ENCODE measurements around the gene IPO13. TPM values are rescaled to one million over a fixed set of nuclear protein-coding genes. Genes with fewer than 3 reads are reported as not detected.

IPO13 gene
- total RNA-seq, 2 experiments from 2014 or later = 23.7 to 24.5 TPM

DNA sequence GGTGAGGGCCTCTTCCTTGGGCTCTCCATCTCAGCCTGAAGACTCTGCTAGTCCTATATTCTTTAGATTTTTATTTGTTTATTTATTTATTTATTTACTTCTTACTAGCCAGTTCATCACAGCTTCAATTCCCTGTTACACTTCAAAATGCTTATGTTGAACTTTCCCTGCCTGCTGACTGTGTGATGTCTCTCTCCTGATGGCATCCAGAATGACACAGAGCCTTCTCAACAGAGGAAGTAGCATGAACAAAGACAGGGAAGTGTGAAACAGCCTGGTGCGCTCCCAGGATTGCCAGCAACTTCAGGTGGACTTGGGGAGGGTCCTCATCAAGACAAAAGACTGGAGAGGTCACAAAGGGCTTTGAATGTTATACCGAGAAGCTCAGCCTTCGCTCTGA lies 4.3 kb upstream of the IPO13 start:
- H3K9me3 Mint-ChIP-seq (ENCODE audit: insufficient read depth) = no peaks in the 10 kb centered on the region
- ATAC-seq (no peak), DNase-seq (no peak)
- no peaks in the 10 kb centered on the region for H3K27me3 Mint-ChIP-seq (ENCODE audit: low read depth)
- no peak overlapping the region for H3K27ac Mint-ChIP-seq
- H3K36me3 Mint-ChIP-seq (ENCODE audit: low read depth) = peaks cover 2% of the 10 kb centered on the region
- ChIA-PET CTCF (interaction anchor here (1.9 to 10.1 kb wide), 3 partner anchors 7 to 178 kb away, joined by 5 to 148 read pairs (median 57); partner anchors contain the start of gene ARTN), POLR2A (no interaction called here)
- H3K4me3 Mint-ChIP-seq = no peak overlapping the region
- H3K4me1 Mint-ChIP-seq (ENCODE audit: low read depth) = peaks cover 19% of the 10 kb centered on the region

- Mint-ChIP-seq H3K27ac (peak overlapping the region; percentile 56), H3K9me3 (ENCODE audit: insufficient read depth) (no peaks in the 10 kb centered on the region), H3K27me3 (ENCODE audit: low read depth) (no peaks in the 10 kb centered on the region), H3K36me3 (ENCODE audit: low read depth) (no peaks in the 10 kb centered on the region), H3K4me3 (peak overlapping the region; percentile 39), H3K4me1 (ENCODE audit: low read depth) (peaks cover 34% of the 10 kb centered on the region)
- POLR2A ChIA-PET = no interaction called here
- CTCF ChIA-PET = interaction anchor here (1.0 to 10.1 kb wide), 4 partner anchors 9 to 414 kb away, joined by 3 to 148 read pairs (median 30); partner anchors contain the start of genes ARTN and PTPRF
- DNase-seq (no peak), ATAC-seq (no peak)
Observed at GRCh38 chr1:43944860-43945259, 1.9 kb upstream of the IPO13 start.

- DNase-seq (no peak), ATAC-seq (no peak)
- ChIA-PET POLR2A (interaction anchor here (1.3 to 1.9 kb wide), 2 partner anchors 24 to 182 kb away, joined by 5 to 6 read pairs; partner anchors contain the start of gene DPH2), CTCF (interaction anchor here (0.6 to 10.1 kb wide), 24 partner anchors 10 to 492 kb away, joined by 3 to 148 read pairs (median 4); partner anchors contain the start of genes ARTN, ATP6V0B, DPH2 and HYI)
- H3K27ac Mint-ChIP-seq = peak overlapping the region; percentile 94
- H3K4me3 Mint-ChIP-seq = peak overlapping the region; percentile 82
- peaks cover 6% of the 10 kb centered on the region for H3K36me3 Mint-ChIP-seq (ENCODE audit: low read depth)
- no peaks in the 10 kb centered on the region for H3K9me3 Mint-ChIP-seq (ENCODE audit: insufficient read depth)
- peaks cover 34% of the 10 kb centered on the region for H3K4me1 Mint-ChIP-seq (ENCODE audit: low read depth)
- H3K27me3 Mint-ChIP-seq (ENCODE audit: low read depth) = no peaks in the 10 kb centered on the region
Observed at GRCh38 chr1:43945674-43946235, 995 bp upstream of the IPO13 start.

DNA sequence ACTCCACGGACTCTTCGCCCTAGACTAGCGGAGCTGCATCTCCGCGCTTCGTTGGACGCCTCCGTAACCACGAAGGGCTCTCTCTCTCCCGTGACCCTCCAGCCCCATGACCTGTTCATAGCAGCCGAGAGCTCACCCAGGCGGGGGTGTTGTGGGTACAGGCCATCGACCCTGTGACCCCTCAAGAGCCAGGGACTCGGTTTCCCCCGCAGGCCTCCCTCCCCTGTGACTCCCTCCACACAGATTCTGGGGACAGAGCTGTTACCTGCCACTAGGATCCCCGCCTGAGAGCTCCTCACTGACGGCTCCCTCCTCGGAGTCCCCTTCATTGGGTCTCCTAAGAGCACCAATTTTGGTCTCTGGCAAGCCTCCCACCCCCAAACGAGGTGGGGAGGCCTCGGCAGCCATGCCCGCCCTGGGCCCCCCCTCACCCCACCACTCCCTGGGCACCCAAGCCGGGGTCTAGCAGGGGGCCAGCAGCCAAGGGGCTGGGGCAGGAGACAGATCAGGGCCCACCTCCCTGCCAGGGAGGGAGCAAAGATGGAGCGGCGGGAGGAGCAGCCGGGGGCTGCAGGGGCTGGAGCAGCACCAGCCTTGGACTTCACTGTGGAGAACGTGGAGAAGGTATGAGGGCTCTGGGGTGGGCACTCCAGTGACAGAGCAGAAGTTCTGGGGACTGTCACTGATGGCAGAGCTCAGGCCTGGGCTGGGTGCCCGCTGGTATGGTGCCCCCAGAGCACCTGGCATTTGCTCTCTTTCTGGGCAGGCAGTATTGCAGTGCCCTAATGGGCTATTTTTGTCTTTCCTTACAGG lies 517 bp downstream of the IPO13 start:
- DNase-seq (no peak), ATAC-seq (peak; percentile 18)
- no peaks in the 10 kb centered on the region for H3K9me3 Mint-ChIP-seq (ENCODE audit: insufficient read depth)
- H3K36me3 Mint-ChIP-seq (ENCODE audit: low read depth) = peaks cover 6% of the 10 kb centered on the region
- peaks cover 34% of the 10 kb centered on the region for H3K4me1 Mint-ChIP-seq (ENCODE audit: low read depth)
- peak overlapping the region; percentile 82 for H3K4me3 Mint-ChIP-seq
- no peaks in the 10 kb centered on the region for H3K27me3 Mint-ChIP-seq (ENCODE audit: low read depth)
- POLR2A ChIA-PET = interaction anchor here (1.1 to 1.9 kb wide), 5 partner anchors 10 to 297 kb away, joined by 3 to 6 read pairs (median 5); partner anchors contain the start of genes ATP6V0B, DPH2 and KDM4A
- CTCF ChIA-PET = interaction anchor here (0.7 to 10.1 kb wide), 11 partner anchors 9 to 493 kb away, joined by 3 to 148 read pairs (median 5); partner anchors contain the start of genes ARTN and HYI
- H3K27ac Mint-ChIP-seq = peak overlapping the region; percentile 94

DNA sequence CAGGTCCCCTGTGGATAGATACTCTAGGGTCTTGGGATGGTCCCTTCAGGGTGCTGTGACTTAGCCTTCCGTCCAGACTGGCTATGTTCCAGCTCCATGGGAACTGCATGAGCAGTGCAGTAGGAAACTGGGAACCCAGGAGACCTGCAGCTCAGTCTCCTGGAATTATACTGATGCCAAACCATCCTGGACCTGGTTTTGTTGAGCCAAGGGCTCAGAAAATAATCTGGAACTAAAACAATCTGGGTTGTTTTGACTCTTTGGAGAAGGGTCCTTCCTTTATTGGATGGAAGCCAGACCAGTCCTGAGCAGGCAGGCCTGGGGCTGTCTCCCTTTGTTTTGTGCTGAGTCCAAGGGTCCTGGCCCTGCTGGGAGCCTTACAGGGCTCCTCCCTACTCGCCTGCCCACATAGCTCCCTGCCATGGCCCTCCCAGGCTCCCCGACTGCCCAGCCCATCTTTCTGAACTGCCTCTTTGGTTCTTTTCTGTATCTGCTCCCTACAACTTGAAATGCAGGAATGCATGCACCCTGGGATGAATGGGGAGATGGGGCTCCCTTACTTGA lies 1.2 kb downstream of the IPO13 start:
- POLR2A ChIA-PET = interaction anchor here (1.5 kb wide), 1 partner anchor 27 kb away, joined by 5 read pairs; the partner anchor contains the start of gene ATP6V0B
- H3K9me3 Mint-ChIP-seq (ENCODE audit: insufficient read depth) = no peaks in the 10 kb centered on the region

DNA sequence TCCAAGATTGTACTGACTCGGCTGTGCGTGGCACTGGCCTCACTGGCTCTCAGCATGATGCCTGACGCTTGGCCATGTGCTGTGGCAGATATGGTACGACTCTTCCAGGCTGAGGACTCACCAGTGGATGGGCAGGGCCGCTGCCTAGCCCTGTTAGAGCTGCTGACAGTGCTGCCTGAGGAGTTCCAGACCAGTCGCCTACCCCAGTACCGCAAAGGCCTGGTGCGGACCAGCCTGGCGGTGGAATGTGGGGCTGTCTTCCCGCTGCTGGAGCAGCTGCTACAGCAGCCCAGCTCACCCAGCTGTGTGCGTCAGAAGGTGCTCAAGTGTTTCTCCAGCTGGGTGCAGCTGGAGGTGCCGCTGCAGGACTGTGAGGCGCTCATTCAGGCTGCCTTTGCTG lies 2.9 kb downstream of the IPO13 start:
- ATAC-seq (no peak), DNase-seq (no peak)
- no peaks in the 10 kb centered on the region for H3K9me3 Mint-ChIP-seq (ENCODE audit: insufficient read depth)
- H3K4me1 Mint-ChIP-seq (ENCODE audit: low read depth) = peaks cover 31% of the 10 kb centered on the region
- H3K27ac Mint-ChIP-seq = no peak overlapping the region
- CTCF ChIA-PET = interaction anchor here (0.8 to 10.1 kb wide), 4 partner anchors 14 to 298 kb away, joined by 3 to 148 read pairs (median 6); partner anchors contain the start of genes ARTN and DPH2
- POLR2A ChIA-PET = interaction anchor here (0.6 kb wide), 1 partner anchor 24 kb away, joined by 3 read pairs; no protein-coding TSS in a partner anchor
- H3K4me3 Mint-ChIP-seq = no peak overlapping the region
- no peaks in the 10 kb centered on the region for H3K27me3 Mint-ChIP-seq (ENCODE audit: low read depth)
- H3K36me3 Mint-ChIP-seq (ENCODE audit: low read depth) = peaks cover 6% of the 10 kb centered on the region

More for the DNA sequence above, 1.2 kb downstream of the IPO13 start:
- DNase-seq (no peak), ATAC-seq (no peak)
- Mint-ChIP-seq H3K27me3 (ENCODE audit: low read depth) (no peaks in the 10 kb centered on the region), H3K4me1 (ENCODE audit: low read depth) (peaks cover 34% of the 10 kb centered on the region), H3K4me3 (peak overlapping the region; percentile 82), H3K36me3 (ENCODE audit: low read depth) (peaks cover 6% of the 10 kb centered on the region), H3K27ac (peak overlapping the region; percentile 94)
- CTCF ChIA-PET = interaction anchor here (1.3 to 10.1 kb wide), 3 partner anchors 11 to 184 kb away, joined by 4 to 148 read pairs (median 5); partner anchors contain the start of gene ARTN

DNA sequence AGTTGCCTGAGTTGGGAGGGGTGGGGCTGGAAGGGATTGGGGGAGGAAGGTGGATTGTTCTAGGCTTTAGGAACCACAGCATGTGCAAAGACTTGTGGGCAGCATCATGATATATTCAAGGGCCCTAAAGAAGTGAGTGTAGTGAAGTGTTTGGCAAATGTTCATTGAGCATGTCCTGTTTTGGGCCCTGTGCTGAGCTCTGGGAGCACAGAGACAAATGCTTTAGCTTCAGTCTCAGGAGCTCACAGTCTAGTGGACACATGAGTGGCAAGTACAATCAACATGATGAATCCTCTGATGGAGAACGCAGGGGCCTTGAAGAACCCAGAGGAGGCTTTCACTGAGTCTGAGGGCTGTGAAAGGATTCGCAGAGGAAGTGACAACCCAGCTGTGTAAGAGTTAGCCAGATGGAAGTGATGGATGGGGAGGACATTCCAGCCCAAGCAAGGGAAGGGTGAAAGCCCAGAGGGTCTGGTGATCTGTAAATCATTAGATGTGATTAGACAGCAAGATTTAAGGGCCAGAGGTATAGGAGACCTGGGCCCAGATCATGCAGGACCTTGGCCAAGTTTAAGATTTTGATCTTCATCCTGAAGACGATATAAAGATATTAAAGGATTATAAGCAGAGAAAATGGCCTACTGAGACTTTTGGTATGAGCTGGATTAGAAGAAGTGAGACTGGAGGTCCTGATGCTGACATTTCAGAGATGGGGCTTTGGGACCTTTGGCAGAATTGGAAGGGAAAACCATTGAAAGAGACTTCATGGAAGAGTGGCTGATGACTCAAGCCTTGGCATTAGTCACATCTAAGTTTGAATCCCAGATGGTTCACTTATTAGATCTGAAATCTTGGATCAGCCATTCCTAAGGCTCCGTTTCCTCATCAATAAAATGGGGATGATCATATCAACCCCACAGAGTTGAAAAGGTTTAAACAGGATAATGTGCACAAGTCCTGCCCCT lies 4.6 kb downstream of the IPO13 start:
- H3K36me3 Mint-ChIP-seq (ENCODE audit: low read depth) = peaks cover 6% of the 10 kb centered on the region
- no peak overlapping the region for H3K4me3 Mint-ChIP-seq
- CTCF ChIA-PET = interaction anchor here (2.4 to 10.1 kb wide), 2 partner anchors 16 to 188 kb away, joined by 8 to 148 read pairs; partner anchors contain the start of gene ARTN
- no peaks in the 10 kb centered on the region for H3K9me3 Mint-ChIP-seq (ENCODE audit: insufficient read depth)
- no peak overlapping the region for H3K27ac Mint-ChIP-seq
- H3K4me1 Mint-ChIP-seq (ENCODE audit: low read depth) = peaks cover 16% of the 10 kb centered on the region
- DNase-seq (no peak), ATAC-seq (no peak)
- POLR2A ChIA-PET = interaction anchor here (0.7 kb wide), 1 partner anchor 216 kb away, joined by 3 read pairs; no protein-coding TSS in a partner anchor
- no peaks in the 10 kb centered on the region for H3K27me3 Mint-ChIP-seq (ENCODE audit: low read depth)

GRCh38 chr1:43952731-43953346 lies 6.1 kb downstream of the IPO13 start:
- Mint-ChIP-seq H3K27ac (no peak overlapping the region), H3K36me3 (ENCODE audit: low read depth) (peaks cover 9% of the 10 kb centered on the region), H3K4me3 (no peak overlapping the region), H3K4me1 (ENCODE audit: low read depth) (peaks cover 11% of the 10 kb centered on the region), H3K27me3 (ENCODE audit: low read depth) (no peaks in the 10 kb centered on the region), H3K9me3 (ENCODE audit: insufficient read depth) (no peaks in the 10 kb centered on the region)
- ATAC-seq (no peak), DNase-seq (no peak)
- CTCF ChIA-PET = interaction anchor here (0.7 to 1.9 kb wide), 4 partner anchors 13 to 20 kb away, joined by 3 to 6 read pairs (median 4); partner anchors contain the start of gene ARTN
- POLR2A ChIA-PET = no interaction called here

GRCh38 chr1:43953361-43953760 lies 6.6 kb downstream of the IPO13 start:
- Mint-ChIP-seq H3K4me1 (ENCODE audit: low read depth) (peaks cover 7% of the 10 kb centered on the region), H3K9me3 (ENCODE audit: insufficient read depth) (no peaks in the 10 kb centered on the region), H3K27me3 (ENCODE audit: low read depth) (no peaks in the 10 kb centered on the region), H3K36me3 (ENCODE audit: low read depth) (peaks cover 9% of the 10 kb centered on the region), H3K27ac (no peak overlapping the region), H3K4me3 (no peak overlapping the region)
- DNase-seq = no peak
- ChIA-PET POLR2A (no interaction called here), CTCF (interaction anchor here (0.9 to 1.9 kb wide), 3 partner anchors 14 to 20 kb away, joined by 3 to 6 read pairs (median 3); partner anchors contain the start of gene ARTN)
- ATAC-seq = no peak

DNA sequence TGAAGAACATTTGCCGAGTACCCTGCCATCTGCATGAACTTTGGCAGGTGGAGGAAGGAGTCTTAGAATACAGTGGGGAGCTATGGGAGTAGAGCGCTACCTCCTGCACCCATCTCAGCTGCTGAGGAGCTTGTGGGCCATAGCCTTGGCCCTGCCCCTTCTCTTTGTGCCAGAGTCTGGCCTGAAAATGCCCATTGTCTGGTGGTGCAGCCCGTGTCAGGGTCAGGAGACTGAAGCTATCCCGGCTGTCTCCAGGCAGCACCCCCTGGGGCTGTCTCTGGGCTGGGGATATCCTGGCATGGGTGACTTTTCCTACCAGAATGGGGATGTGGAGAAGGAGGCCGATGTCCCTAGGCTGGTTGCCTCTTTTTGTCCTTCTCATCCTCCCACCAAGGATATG lies 7.3 kb downstream of the IPO13 start:
- no peak for DNase-seq
- ATAC-seq = no peak
- no peaks in the 10 kb centered on the region for H3K4me1 Mint-ChIP-seq (ENCODE audit: low read depth)
- peaks cover 12% of the 10 kb centered on the region for H3K36me3 Mint-ChIP-seq (ENCODE audit: low read depth)
- no peaks in the 10 kb centered on the region for H3K27me3 Mint-ChIP-seq (ENCODE audit: low read depth)
- no peaks in the 10 kb centered on the region for H3K9me3 Mint-ChIP-seq (ENCODE audit: insufficient read depth)
- no peak overlapping the region for H3K4me3 Mint-ChIP-seq
- H3K27ac Mint-ChIP-seq = no peak overlapping the region
- ChIA-PET CTCF (interaction anchor here (0.9 to 1.9 kb wide), 3 partner anchors 13 to 21 kb away, joined by 3 to 6 read pairs (median 3); partner anchors contain the start of gene ARTN), POLR2A (no interaction called here)
